H1 (cell line): Measurements from ENCODE around the gene RFT1.

Experiments used
- CHD2 ChIP-seq: IDR thresholded peaks from 2 replicates; pipeline ENCODE4 v1.6.1; 2012; ENCODE audit warnings: low read length, improper control_type of control experiment
- CTCF ChIP-seq, 3 experiments: IDR thresholded peaks; 1 replicate in 2 of 3; 2 replicates in 1 of 3; pipeline versions ENCODE4 v1.5.1 to v1.6.1; 2011; ENCODE audit warnings: low read length in 3 of 3, mild to moderate bottlenecking in 3 of 3, inconsistent platforms in 2 of 3, low read depth in 1 of 3, moderate library complexity in 1 of 3; ENCODE audit not compliant: insufficient read depth in 1 of 3; ENCODE audit errors: control extremely low read depth in 1 of 3
- EZH2 ChIP-seq: fragments of 200-600 bp; sonication (generic); IDR thresholded peaks from 2 replicates; pipeline ENCODE4 v1.7.1; 2012; ENCODE audit warnings: low read depth, mild to moderate bottlenecking, moderate library complexity, low read length, inconsistent platforms; ENCODE audit not compliant: severe bottlenecking
- MAX ChIP-seq: IDR thresholded peaks from 2 replicates; pipeline ENCODE4 v1.6.1; 2012; ENCODE audit warnings: inconsistent platforms
- POLR2A ChIP-seq, 2 experiments: IDR thresholded peaks; 1 replicate in 1 of 2; 2 replicates in 1 of 2; pipeline ENCODE4 v1.6.1; 2011; ENCODE audit warnings: low read depth in 2 of 2, low read length in 2 of 2, mild to moderate bottlenecking in 2 of 2; ENCODE audit errors: control extremely low read depth in 1 of 2
- POLR2AphosphoS5 ChIP-seq: IDR thresholded peaks from 2 replicates; pipeline ENCODE4 v1.6.1; 2011; ENCODE audit warnings: low read depth, low read length
- RFX5 ChIP-seq: IDR thresholded peaks from 2 replicates; pipeline ENCODE4 v1.6.1; 2011; ENCODE audit warnings: low read depth, low read length, improper control_type of control experiment, borderline replicate concordance
- SIN3A ChIP-seq, 2 experiments: IDR thresholded peaks in 1 of 2; conservative IDR thresholded peaks in 1 of 2; 2 replicates each; pipeline ENCODE4 v1.6.1; 2011 to 2012; ENCODE audit warnings: low read length in 2 of 2, improper control_type of control experiment in 1 of 2, low read depth in 1 of 2, mild to moderate bottlenecking in 1 of 2

GRCh38 chr3:53137221-53137620 is 7.0 kb upstream of the RFT1 start:
- TF ChIP-seq EZH2, result no peak
- TF ChIP-seq CTCF (IDR thresholded peaks at IDR 0.05; ENCODE audit: control extremely low read depth in 1 of 3, insufficient read depth in 1 of 3, low read depth in 1 of 3, low read length in 3 of 3), result no peak
- no peak for TF ChIP-seq POLR2A (IDR thresholded peaks at IDR 0.05; ENCODE audit: control extremely low read depth in 1 of 2, low read depth in 2 of 2, low read length in 2 of 2)
- TF ChIP-seq MAX, result no peak
- TF ChIP-seq CHD2, result no peak
- no peak for TF ChIP-seq POLR2AphosphoS5
- no peak for TF ChIP-seq RFX5
- TF ChIP-seq SIN3A (conservative IDR thresholded peaks at IDR 0.05 in 1 of 2, IDR thresholded peaks at IDR 0.05 in 1 of 2; ENCODE audit: low read depth in 1 of 2, low read length in 2 of 2), result no peak
